ENCODE results near the gene RNF121.

Gene RNF121

DNA sequence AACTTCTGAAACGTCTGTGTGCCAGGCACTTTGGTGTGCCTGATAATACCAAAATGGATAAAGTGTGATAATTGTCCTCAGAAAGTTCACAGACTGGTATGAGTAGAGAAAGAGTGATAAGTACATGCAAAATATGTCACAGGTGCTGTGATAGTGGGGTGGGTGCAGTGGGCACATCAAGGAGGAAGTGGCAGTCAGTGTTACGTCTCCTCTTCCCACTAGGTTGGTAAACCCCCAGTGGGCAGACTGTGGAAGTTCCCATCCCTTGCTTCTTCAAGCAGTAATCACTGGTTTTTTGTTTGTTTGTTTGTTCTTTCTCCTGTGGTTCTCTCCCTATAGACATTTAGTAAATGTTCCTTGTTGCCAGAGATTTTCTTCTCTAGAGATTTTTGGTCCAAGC, 5.4 kb downstream of the RNF121 start:
- no peak for DNase-seq (ENCODE audit: low read depth in 1 of 2, low spot score in 1 of 2)

DNA sequence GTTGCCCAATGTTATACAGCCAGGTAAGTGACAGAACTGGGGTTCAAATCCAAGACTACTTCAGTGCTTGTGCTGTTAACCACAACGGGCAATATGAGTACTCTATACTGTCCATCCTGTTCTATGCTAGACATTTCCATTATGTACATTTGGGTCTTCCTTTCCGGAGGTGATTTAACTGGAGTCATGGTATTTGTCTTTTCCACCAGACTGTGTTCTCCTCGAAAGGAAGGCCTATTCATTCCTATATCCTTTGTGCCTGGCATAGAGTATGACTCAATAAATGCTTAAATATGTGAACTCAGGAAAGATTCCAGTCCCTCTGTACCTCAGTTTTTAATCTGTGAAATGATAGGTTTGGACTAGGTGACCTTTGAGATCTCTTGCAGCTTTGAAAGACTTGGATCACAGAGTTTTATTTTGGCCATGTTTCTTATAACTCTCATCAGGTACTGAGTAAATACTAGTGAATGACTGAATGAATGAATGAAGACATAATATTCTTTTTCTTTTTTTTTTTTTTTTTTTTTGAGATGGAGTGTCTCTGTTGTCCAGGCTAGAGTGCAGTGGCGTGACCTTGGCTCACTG, 6.6 kb downstream of the RNF121 start:
- DNase-seq (ENCODE audit: low read depth in 1 of 2, low spot score in 1 of 2) = no peak

DNA sequence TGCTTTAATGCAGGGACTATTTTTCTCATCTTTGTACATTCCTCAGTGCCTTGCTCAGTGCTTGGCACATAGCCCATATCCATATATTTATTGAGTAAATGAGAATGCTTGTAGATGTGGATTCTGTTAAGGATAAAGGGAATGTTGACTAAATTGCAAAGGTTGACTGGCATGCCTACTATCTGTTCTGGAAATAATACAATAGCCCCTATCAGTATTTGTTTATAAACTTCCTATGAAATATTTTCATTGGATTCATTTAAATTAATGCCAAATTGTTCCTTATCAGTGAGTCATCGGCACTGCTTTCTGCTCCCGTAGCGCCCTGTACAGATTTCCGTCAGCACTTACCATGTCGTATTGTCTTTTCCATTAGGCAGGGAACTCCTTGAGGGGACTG, 8.0 kb downstream of the RNF121 start:
- no peak for DNase-seq (ENCODE audit: low read depth in 1 of 2, low spot score in 1 of 2)

DNA sequence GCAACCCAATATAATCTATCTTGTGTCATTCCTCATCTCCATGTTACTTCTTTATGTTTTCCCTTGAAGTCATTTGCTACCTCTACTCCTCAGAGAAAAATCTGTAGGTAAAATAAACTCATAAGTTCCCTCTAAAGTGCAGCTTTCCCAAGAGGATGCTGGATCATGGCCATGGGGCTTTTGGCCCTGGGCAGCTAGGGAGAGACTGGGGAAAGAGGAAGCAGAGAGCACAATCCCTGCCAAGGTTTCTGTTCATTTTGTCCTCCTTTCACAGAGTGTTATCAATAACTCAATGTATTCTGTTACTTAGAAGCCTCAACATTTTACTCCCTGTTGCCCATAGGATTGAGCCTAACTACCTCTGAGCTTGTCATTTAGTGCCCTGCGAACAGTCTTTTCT, 9.0 kb downstream of the RNF121 start:
- no peak for DNase-seq (ENCODE audit: low read depth in 1 of 2, low spot score in 1 of 2)

GRCh38 chr11:71940561-71941219, 11.8 kb downstream of the RNF121 start:
- no peak for DNase-seq (ENCODE audit: low read depth in 1 of 2, low spot score in 1 of 2)

GRCh38 chr11:71946144-71946571, 17.3 kb downstream of the RNF121 start:
- DNase-seq (ENCODE audit: low read depth in 1 of 2, low spot score in 1 of 2) = no peak

- no peak for DNase-seq (ENCODE audit: low read depth in 1 of 2, low spot score in 1 of 2)
Observed at GRCh38 chr11:71947498-71947897, 18.7 kb downstream of the RNF121 start.

DNA sequence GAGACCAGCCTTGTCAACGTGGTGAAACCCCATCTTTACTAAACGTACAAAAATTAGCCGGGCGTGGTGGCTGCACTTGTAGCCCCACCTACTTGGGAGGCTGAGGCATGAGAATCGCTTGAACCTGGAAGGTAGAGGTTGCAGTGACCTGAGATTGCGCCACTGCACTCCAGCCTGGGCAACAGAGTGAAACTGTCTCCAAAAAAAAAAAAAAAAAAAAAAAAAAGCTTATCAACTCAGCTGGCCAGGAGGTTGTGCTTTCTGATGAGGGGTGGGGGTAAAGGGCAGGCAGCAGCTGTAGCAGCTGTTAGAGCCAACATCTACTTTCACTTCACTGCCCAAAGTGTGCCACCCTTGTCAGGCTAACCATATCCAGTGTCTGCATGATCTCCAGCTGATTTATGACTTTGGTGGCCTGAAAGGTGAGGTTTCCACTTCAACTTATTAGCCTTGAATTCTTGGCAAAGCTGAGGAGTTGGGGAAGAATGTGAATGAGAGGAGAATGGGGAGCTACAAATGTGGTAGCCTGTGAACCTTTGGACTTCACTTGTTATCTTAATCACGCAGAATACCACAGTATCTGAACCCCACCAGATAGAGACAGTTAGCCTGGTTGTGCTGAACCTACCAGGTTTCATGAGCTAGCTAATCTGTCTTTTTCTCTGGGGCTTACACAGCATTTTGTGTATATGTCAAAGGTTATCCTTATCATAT, 19.6 kb downstream of the RNF121 start:
- no peak for DNase-seq (ENCODE audit: low read depth in 1 of 2, low spot score in 1 of 2)

GRCh38 chr11:71949034-71949433, 20.2 kb downstream of the RNF121 start:
- no peak for DNase-seq (ENCODE audit: low read depth in 1 of 2, low spot score in 1 of 2)

DNA sequence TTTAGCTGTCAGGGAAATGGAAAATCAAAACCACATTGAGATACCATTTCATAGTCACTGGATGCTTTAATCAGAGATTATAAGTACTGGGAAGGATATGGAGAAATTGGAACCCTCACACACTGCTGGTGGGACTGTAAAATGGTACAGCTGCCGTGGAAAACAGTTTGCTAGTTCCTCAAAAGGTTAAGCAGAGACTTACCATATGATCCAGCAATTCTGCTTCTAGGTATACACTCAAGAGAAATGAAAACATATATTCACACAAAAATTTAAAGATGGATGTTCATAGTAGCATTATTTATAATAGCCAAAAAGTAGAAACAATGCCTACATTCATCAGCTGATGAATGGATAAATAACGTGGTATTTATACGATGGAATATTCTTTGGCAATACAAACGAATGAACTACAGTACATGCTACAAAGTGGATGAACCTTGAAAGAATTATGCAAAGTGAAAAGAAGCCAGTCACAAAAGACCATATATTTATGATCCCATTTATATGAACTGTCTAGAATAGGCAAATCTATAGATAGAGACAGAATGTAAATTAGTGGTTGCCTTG, 23.0 kb downstream of the RNF121 start:
- no peak for DNase-seq (ENCODE audit: low read depth in 1 of 2, low spot score in 1 of 2)

GRCh38 chr11:71955898-71956456, 27.1 kb downstream of the RNF121 start:
- DNase-seq (ENCODE audit: low read depth in 1 of 2, low spot score in 1 of 2) = no peak

- DNase-seq (ENCODE audit: low read depth in 1 of 2, low spot score in 1 of 2) = peak in 1 of 2 donors; percentile 2
Observed at GRCh38 chr11:71962428-71963038, 33.7 kb downstream of the RNF121 start.

DNA sequence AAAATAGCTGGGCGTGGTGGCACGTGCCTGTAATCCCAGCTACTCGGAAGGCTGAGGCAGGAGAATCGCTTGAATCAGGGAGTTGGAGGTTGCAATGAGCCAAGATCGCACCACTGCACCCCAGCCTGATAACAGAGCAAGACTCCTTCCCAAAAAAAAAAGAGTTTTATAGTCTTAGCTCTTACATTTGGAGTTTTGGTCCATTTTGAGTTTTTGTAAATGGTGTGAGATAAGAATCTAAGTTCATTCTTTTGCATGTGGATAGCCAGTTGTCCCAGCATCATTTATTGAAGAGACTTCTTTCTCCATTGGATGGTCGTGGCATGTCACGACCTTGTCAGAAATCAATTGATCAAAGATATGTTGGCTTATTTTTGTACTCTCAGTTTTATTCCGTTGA, 34.6 kb downstream of the RNF121 start:
- no peak for DNase-seq (ENCODE audit: low read depth in 1 of 2, low spot score in 1 of 2)

DNA sequence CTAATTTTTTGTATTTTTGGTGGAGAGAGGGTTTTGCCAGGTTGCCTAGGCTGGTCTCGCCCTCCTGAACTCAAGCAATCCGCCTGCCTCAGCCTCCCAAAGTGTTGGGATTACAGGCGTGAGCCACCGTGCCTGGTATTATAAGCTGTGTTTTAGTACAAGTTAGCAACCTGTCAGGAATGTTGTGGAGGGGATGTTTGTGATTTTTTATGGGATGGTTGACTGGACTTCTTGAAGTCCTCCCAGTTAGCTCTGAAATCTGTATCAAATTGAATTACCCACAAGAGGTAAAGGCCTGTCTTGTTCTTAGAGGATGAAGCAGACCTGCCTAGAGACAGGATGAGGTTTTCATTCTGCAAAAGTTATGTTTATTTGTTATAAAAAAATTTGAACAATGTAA, 35.8 kb downstream of the RNF121 start:
- no peak for DNase-seq (ENCODE audit: low read depth in 1 of 2, low spot score in 1 of 2)

DNA sequence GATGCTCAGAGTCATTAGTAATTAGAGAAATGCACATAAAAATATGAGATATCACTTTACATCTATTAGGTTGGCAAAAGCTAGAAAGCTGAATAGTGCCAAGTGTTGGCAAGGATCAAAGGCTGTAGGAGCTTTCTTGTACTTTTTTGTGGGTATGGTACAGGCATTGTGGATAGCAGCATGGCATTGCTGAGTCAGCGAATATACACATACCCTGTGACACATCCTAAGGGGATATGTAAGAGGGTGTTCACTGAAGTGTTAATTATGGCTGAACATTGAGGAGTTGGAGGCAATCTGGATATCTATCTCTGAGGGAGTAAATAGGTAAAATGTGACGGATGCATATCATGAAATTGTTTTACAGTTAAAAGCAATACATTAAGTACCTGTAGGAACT, 42.8 kb downstream of the RNF121 start:
- no peak for DNase-seq (ENCODE audit: low read depth in 1 of 2, low spot score in 1 of 2)

GRCh38 chr11:71976551-71976950, 47.7 kb downstream of the RNF121 start:
- no peak for DNase-seq (ENCODE audit: low read depth in 1 of 2, low spot score in 1 of 2)

DNA sequence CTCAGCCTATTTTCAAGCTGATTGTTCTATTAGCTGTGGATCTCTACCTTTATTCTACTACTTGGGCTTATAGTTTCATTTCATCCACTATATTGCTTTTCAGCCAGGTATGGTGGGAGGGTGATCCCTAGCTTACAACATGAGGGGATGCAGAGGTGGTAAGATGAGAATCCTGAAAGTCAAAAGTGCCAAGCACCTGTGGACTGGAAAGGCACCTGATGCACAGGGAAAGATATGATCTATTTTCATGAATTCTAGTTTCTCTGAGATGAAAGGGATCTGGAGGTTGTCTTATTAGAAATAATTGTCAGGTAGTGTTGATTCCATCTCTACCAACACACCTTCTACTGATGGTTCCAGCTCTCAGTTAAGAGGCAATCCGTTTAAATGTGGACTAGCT, 48.2 kb downstream of the RNF121 start:
- no peak for DNase-seq (ENCODE audit: low read depth in 1 of 2, low spot score in 1 of 2)

- DNase-seq (ENCODE audit: low read depth in 1 of 2, low spot score in 1 of 2) = peak in 1 of 2 donors; percentile 37
Observed at GRCh38 chr11:71977743-71978418, 49.0 kb downstream of the RNF121 start.

DNA sequence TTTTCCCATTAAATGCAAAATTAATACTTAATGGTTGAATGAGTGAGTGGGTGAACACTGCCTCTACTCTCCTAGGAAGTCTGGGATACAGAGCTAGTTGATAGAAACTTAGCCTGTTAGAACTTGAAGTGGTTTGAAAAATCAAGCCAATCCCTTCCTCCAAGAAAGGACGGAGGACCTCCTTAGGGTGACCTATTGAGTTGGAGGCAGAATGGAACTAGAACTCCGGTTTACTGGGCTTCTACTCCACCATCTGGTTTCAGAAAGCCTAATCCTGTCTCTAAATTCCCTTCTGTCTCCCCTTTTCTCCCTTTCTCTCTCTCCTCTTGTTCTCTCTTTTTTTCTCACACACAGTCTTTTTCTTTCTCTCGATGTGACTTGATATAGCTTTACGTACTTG, 50.2 kb downstream of the RNF121 start:
- DNase-seq (ENCODE audit: low read depth in 1 of 2, low spot score in 1 of 2) = no peak

- DNase-seq (ENCODE audit: low read depth in 1 of 2, low spot score in 1 of 2) = no peak
Observed at GRCh38 chr11:71979602-71980001, 50.8 kb downstream of the RNF121 start.

DNA sequence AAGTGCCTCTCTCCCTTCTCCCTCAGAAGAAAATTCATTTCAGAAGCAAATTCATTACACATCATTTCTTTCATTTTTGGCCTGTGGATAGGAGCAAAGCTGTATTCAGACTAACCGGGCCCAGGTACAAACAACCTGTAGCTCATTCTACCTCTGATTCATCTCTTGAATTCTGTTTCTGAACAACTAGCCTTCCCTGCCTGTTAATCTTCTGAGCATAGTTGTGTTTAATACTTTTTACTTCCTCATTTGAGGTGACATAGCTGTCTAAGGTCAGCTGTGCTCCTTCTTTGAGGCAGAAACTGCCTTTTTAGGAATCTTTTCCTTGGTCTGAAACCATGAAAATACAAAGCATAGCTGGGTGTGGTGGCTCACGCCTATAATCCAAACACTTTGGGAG, 57.3 kb downstream of the RNF121 start:
- DNase-seq (ENCODE audit: low read depth in 1 of 2, low spot score in 1 of 2) = no peak

Data from activated CD4-positive, alpha-beta T cell treated with anti-CD3 and anti-CD28 coated beads, Interleukin-2, amount 50 U/mL, for 24 hours (primary cell).